ENCODE results near the gene UBR3.

UBR3 gene

GRCh38 chr2:169980643-169981042, 153.4 kb downstream of the UBR3 start:
- TF ChIP-seq, protein P1, sequence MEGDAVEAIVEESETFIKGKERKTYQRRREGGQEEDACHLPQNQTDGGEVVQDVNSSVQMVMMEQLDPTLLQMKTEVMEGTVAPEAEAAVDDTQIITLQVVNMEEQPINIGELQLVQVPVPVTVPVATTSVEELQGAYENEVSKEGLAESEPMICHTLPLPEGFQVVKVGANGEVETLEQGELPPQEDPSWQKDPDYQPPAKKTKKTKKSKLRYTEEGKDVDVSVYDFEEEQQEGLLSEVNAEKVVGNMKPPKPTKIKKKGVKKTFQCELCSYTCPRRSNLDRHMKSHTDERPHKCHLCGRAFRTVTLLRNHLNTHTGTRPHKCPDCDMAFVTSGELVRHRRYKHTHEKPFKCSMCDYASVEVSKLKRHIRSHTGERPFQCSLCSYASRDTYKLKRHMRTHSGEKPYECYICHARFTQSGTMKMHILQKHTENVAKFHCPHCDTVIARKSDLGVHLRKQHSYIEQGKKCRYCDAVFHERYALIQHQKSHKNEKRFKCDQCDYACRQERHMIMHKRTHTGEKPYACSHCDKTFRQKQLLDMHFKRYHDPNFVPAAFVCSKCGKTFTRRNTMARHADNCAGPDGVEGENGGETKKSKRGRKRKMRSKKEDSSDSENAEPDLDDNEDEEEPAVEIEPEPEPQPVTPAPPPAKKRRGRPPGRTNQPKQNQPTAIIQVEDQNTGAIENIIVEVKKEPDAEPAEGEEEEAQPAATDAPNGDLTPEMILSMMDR (IDR thresholded peaks at IDR 0.05; ENCODE audit: extremely low read depth, missing control alignments), result no peak
- DNase-seq (ENCODE audit: low spot score), result no peak

DNA sequence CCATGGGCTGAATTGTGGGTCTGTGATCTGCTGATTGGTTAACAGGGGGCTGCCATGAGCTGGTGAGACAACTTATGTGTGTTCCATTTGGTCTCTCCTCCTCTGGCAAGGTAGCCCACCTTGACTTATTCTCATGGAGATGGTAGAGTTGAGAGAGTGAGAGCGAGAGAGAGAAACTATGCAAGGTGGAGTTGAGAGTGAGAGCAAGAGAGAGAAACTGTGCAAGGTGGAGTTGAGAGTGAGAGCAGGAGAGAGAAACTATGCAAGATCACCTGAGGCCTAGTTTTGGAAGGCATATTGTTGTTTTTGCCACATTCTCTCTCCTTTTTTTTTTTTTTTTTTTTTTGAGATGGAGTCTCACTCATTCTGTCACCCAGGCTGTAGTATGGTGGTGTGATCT, 155.7 kb downstream of the UBR3 start:
- no peak for DNase-seq (ENCODE audit: low spot score)
- TF ChIP-seq, protein P1 (IDR thresholded peaks at IDR 0.05; ENCODE audit: extremely low read depth, missing control alignments), result no peak

GRCh38 chr2:169983506-169983905, 156.3 kb downstream of the UBR3 start:
- TF ChIP-seq, protein P1 (IDR thresholded peaks at IDR 0.05; ENCODE audit: extremely low read depth, missing control alignments), result no peak
- no peak for DNase-seq (ENCODE audit: low spot score)

- no peak for DNase-seq (ENCODE audit: low spot score)
- TF ChIP-seq, protein P1 (IDR thresholded peaks at IDR 0.05; ENCODE audit: extremely low read depth, missing control alignments), result no peak
Measured at GRCh38 chr2:169984145-169984544, 156.9 kb downstream of the UBR3 start.

- no peak for DNase-seq (ENCODE audit: low spot score)
- TF ChIP-seq, protein P1 (IDR thresholded peaks at IDR 0.05; ENCODE audit: extremely low read depth, missing control alignments), result no peak
Measured at GRCh38 chr2:169994752-169995151, 167.5 kb downstream of the UBR3 start.

GRCh38 chr2:169997140-169997887, 170.1 kb downstream of the UBR3 start:
- TF ChIP-seq, protein P1 (IDR thresholded peaks at IDR 0.05; ENCODE audit: extremely low read depth, missing control alignments), result no peak
- DNase-seq (ENCODE audit: low spot score), result no peak

GRCh38 chr2:169999054-169999453, 171.8 kb downstream of the UBR3 start:
- no peak for DNase-seq (ENCODE audit: low spot score)
- TF ChIP-seq, protein P1 (IDR thresholded peaks at IDR 0.05; ENCODE audit: extremely low read depth, missing control alignments), result no peak

All from GM20000 (cell line).